Measurements from ENCODE around the gene CCSER1. TPM values are rescaled to one million over a fixed set of nuclear protein-coding genes. Genes with fewer than 3 reads are reported as not detected.
"Not testable (repeated sequence)": the region's sequence is repeated elsewhere in the genome, so short reads cannot be mapped to it uniquely, and the experiment has no call there.

The CCSER1 gene
- total and polyA plus RNA-seq, 4 donors: 0.18 to 2.3 (median 1.2) TPM

GRCh38 chr4:90911724-90912434, 784.7 kb downstream of the CCSER1 start:
- WGBS: 90% methylated on average over 17 of the region's 17 CpGs
- not testable (repeated sequence) for H3K9me3 ChIP-seq (ENCODE audit: control insufficient read depth in 4 of 4, low read length in 3 of 4); H3K27ac ChIP-seq (ENCODE audit: low read depth in 1 of 2, low read length in 2 of 2); H3K9ac ChIP-seq (ENCODE audit: low read depth in 1 of 2, low read length in 2 of 2); H3K36me3 ChIP-seq (ENCODE audit: control insufficient read depth in 4 of 4, insufficient read depth in 3 of 4, low read depth in 1 of 4, low read length in 3 of 4); H3K4me3 ChIP-seq (ENCODE audit: low read depth in 1 of 3, low read length in 3 of 3); DNase-seq (ENCODE audit: low spot score); H3K27me3 ChIP-seq (ENCODE audit: control insufficient read depth in 4 of 4, insufficient read depth in 4 of 4, low read length in 3 of 4); H3K4me1 ChIP-seq (ENCODE audit: control insufficient read depth in 4 of 4, insufficient read depth in 4 of 4, low read length in 3 of 4)

- Histone ChIP-seq H3K4me1 (ENCODE audit: control insufficient read depth in 4 of 4, insufficient read depth in 4 of 4, low read length in 3 of 4) (no peaks in the 10 kb centered on the region), H3K27ac (ENCODE audit: low read depth in 1 of 2, low read length in 2 of 2) (no peak overlapping the region), H3K36me3 (ENCODE audit: control insufficient read depth in 4 of 4, insufficient read depth in 3 of 4, low read depth in 1 of 4, low read length in 3 of 4) (no peaks in the 10 kb centered on the region), H3K9me3 (ENCODE audit: control insufficient read depth in 4 of 4, low read length in 3 of 4) (no peaks in the 10 kb centered on the region), H3K27me3 (ENCODE audit: control insufficient read depth in 4 of 4, insufficient read depth in 4 of 4, low read length in 3 of 4) (no peaks in the 10 kb centered on the region), H3K4me3 (ENCODE audit: low read depth in 1 of 3, low read length in 3 of 3) (no peak overlapping the region), H3K9ac (ENCODE audit: low read depth in 1 of 2, low read length in 2 of 2) (no peak overlapping the region)
- no peak for DNase-seq (ENCODE audit: low spot score)
- WGBS: 71% methylated on average over 2 of the region's 2 CpGs
- TF ChIP-seq FOXA1 (IDR thresholded peaks at IDR 0.05) (no peak), JUND (IDR thresholded peaks at IDR 0.05) (no peak), RAD21 (IDR thresholded peaks at IDR 0.05) (no peak), REST (IDR thresholded peaks at IDR 0.05) (no peak), ATF3 (IDR thresholded peaks at IDR 0.05) (no peak), ZBTB33 (IDR thresholded peaks at IDR 0.05) (no peak), YY1 (IDR thresholded peaks at IDR 0.05) (no peak), TAF1 (conservative IDR thresholded peaks at IDR 0.05) (no peak), CTCF (IDR thresholded peaks at IDR 0.05; ENCODE audit: low read depth, low read length, missing input control) (no peak), MAX (IDR thresholded peaks at IDR 0.05) (no peak), SP1 (IDR thresholded peaks at IDR 0.05) (no peak), GABPA (IDR thresholded peaks at IDR 0.05 in 1 of 2, conservative IDR thresholded peaks at IDR 0.05 in 1 of 2) (no peak), EGR1 (IDR thresholded peaks at IDR 0.05; ENCODE audit: low read depth in 2 of 2) (no peak), NR2F2 (IDR thresholded peaks at IDR 0.05) (no peak), HNF4A (conservative IDR thresholded peaks at IDR 0.05) (no peak)
Observed at GRCh38 chr4:90922174-90922573, 795.0 kb downstream of the CCSER1 start.

Measured in liver (tissue), 9 donors.